ENCODE measurements around the gene AP2B1.
"Not testable (repeated sequence)": the region's sequence is repeated elsewhere in the genome, so short reads cannot be mapped to it uniquely, and the experiment has no call there.

DNA sequence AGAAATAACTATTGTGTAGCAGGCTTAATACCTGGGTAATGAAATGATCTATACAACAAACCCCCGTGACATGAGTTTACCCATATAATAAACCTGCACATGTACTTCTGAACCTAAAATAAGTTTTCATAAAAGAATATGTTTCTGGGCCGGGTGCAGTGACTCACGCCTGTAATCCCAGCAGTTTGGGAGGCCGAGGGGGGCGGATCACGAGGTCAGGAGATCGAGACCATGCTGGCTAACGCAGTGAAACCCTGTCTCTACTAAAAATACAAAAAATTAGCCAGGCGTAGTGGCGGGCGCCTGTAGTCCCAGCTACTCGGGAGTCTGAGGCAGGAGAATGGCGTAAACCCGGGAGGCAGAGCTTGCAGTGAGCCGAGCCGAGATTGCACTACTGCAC is 23.9 kb upstream of the AP2B1 start:
- not testable (repeated sequence) for TF ChIP-seq EP300 (IDR thresholded peaks at IDR 0.05; ENCODE audit: borderline replicate concordance in 1 of 2, low read depth in 1 of 2, low read length in 1 of 2); TCF12 (IDR thresholded peaks at IDR 0.05); RAD21 (IDR thresholded peaks at IDR 0.05; ENCODE audit: low read length); RXRA (IDR thresholded peaks at IDR 0.05; ENCODE audit: borderline replicate concordance, low read depth); JUND (IDR thresholded peaks at IDR 0.05); SMC3 (IDR thresholded peaks at IDR 0.05; ENCODE audit: low read depth, low read length); RFX5 (IDR thresholded peaks at IDR 0.05; ENCODE audit: low read length); POLR2AphosphoS5 (IDR thresholded peaks at IDR 0.05; ENCODE audit: low read depth, low read length); MEF2A (IDR thresholded peaks at IDR 0.05; ENCODE audit: borderline replicate concordance, low read depth)
- TF ChIP-seq, protein P1, sequence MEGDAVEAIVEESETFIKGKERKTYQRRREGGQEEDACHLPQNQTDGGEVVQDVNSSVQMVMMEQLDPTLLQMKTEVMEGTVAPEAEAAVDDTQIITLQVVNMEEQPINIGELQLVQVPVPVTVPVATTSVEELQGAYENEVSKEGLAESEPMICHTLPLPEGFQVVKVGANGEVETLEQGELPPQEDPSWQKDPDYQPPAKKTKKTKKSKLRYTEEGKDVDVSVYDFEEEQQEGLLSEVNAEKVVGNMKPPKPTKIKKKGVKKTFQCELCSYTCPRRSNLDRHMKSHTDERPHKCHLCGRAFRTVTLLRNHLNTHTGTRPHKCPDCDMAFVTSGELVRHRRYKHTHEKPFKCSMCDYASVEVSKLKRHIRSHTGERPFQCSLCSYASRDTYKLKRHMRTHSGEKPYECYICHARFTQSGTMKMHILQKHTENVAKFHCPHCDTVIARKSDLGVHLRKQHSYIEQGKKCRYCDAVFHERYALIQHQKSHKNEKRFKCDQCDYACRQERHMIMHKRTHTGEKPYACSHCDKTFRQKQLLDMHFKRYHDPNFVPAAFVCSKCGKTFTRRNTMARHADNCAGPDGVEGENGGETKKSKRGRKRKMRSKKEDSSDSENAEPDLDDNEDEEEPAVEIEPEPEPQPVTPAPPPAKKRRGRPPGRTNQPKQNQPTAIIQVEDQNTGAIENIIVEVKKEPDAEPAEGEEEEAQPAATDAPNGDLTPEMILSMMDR (IDR thresholded peaks at IDR 0.05): not testable (repeated sequence)
- TF ChIP-seq, protein P2, sequence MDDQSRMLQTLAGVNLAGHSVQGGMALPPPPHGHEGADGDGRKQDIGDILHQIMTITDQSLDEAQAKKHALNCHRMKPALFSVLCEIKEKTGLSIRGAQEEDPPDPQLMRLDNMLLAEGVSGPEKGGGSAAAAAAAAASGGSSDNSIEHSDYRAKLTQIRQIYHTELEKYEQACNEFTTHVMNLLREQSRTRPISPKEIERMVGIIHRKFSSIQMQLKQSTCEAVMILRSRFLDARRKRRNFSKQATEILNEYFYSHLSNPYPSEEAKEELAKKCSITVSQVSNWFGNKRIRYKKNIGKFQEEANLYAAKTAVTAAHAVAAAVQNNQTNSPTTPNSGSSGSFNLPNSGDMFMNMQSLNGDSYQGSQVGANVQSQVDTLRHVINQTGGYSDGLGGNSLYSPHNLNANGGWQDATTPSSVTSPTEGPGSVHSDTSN (IDR thresholded peaks at IDR 0.05): not testable (repeated sequence)
- TF ChIP-seq, protein P3, sequence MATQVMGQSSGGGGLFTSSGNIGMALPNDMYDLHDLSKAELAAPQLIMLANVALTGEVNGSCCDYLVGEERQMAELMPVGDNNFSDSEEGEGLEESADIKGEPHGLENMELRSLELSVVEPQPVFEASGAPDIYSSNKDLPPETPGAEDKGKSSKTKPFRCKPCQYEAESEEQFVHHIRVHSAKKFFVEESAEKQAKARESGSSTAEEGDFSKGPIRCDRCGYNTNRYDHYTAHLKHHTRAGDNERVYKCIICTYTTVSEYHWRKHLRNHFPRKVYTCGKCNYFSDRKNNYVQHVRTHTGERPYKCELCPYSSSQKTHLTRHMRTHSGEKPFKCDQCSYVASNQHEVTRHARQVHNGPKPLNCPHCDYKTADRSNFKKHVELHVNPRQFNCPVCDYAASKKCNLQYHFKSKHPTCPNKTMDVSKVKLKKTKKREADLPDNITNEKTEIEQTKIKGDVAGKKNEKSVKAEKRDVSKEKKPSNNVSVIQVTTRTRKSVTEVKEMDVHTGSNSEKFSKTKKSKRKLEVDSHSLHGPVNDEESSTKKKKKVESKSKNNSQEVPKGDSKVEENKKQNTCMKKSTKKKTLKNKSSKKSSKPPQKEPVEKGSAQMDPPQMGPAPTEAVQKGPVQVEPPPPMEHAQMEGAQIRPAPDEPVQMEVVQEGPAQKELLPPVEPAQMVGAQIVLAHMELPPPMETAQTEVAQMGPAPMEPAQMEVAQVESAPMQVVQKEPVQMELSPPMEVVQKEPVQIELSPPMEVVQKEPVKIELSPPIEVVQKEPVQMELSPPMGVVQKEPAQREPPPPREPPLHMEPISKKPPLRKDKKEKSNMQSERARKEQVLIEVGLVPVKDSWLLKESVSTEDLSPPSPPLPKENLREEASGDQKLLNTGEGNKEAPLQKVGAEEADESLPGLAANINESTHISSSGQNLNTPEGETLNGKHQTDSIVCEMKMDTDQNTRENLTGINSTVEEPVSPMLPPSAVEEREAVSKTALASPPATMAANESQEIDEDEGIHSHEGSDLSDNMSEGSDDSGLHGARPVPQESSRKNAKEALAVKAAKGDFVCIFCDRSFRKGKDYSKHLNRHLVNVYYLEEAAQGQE (IDR thresholded peaks at IDR 0.05; ENCODE audit: low read depth, low read length): not testable (repeated sequence)
